GM20431 (cell line): ENCODE measurements around the gene TNFRSF19.

Experiments
- in situ Hi-C: fragments of 300-500 bp; cut with MseI, MboI; formaldehyde crosslinking; loops from one replicate; pipeline ENCODE4 v1.15.0; 2020; ENCODE audit warnings: low sequenced_read_pairs; ENCODE audit not compliant: unreplicated experiment

The TNFRSF19 gene

DNA sequence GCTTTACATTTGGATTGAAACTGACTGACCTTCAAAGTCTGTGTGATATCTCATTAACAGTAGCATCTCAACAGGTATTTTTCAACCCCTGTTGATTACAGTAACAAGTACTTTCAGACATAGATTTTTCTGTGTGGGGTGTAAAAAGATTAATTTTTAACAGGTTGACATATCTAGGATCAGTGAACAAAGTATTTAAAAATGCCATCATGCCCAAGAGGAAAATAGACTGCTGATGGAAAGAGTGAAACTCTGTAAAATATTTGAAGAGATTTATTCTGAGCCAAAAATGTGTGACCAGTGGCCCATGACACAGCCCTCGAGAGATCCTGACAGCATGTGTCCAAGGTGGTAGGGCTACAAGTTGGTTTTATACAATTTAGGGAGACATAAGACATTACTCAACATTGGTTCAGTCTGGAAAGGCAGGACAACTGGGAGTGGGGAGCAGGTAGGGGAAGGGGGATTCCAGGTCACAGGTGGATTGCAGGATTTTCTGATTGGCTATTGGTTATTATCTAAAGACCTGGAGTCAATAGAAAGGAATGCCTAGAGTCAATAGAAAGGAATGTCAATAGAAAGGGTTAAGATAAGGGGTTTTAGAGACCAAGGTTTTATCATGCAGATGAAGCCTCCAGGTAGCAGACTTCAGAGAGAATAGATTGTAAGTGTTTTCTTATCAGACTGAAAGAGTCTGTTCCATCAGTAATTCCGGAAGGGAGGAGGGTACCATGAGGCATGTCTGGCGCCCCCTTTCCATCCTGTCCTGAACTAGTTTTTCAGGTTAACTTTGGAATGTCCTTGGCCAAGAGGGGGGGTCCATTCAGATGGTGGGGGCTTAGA is 29.1 kb downstream of the TNFRSF19 start:
- in situ Hi-C loops = loop anchor here (25.0 kb wide), 1 partner anchor 263 kb away; no protein-coding TSS in a partner anchor

DNA sequence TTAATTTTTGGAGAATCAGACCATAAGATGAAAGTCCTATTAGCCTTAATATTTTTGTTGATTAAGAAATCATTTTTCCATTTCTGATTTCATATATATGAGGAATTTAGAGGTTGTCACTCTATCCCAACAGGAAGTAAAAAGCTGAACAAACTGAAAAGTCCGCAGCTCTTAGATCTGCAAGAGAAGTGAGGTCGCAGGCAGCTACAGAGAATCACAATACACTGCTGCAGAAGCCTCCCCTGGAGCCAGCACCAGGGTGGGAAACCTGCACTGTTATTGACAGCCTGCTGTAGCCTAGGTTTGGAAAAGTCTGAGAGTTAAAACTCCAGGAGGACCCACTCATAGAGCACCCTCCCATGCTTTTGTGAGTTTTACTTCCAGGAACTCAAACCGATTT is 29.9 kb downstream of the TNFRSF19 start:
- in situ Hi-C loops = no loop called here

DNA sequence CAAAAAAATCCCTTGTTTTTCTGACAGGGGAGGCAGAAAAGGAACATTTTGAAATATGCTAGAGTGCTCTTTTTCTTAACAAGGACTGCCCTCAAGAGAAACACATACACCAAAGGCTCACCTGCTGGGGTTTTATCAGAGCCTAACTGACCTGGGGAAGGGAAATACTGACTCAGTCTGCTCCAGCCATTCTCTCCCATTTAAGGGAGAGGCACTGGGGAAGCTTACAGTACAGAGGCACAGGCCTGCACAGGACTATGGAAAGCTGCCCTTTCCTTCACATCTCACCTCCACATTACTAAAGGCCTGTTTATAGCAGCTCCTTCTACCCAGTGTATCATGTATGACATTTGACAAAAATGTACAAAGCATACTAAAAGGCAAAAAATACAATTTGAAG is 30.3 kb downstream of the TNFRSF19 start:
- in situ Hi-C loops = no loop called here

DNA sequence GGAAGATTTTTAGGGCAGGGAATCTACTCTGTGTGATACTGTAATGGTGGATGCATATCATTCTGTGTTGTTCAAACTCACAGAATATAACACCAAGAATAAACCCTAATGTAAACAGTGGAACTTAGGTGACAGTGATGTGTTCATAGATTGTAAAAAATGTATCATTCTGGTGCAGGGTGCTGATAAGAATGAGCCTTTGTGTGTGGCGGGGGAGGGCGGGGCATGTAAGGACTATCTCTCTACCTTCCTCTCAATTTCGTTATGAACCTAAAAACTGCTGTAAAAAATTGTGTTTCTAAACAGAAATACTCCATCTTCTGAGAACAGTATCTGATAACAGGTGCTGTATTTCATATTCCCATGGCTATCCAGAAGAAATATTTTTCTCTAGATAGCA is 35.6 kb downstream of the TNFRSF19 start:
- in situ Hi-C loops = no loop called here

DNA sequence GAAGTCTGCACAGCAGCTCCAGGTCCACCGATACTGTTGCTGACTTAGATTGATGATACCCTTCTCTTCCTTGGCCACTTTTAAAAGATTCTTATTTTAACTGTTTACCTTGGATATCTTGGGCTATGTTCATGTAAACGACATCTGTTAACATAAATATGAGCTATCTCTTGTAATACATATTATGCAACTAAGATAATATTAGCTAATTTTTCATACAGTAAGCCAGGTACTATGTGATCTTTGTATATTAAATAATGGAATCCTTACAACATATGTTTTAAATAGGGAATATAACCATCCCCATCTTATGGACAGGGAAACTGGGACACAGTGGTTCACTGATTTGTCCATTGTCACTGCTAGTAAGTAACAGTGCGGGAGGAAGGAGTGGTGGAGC is 37.9 kb downstream of the TNFRSF19 start:
- in situ Hi-C loops = no loop called here

DNA sequence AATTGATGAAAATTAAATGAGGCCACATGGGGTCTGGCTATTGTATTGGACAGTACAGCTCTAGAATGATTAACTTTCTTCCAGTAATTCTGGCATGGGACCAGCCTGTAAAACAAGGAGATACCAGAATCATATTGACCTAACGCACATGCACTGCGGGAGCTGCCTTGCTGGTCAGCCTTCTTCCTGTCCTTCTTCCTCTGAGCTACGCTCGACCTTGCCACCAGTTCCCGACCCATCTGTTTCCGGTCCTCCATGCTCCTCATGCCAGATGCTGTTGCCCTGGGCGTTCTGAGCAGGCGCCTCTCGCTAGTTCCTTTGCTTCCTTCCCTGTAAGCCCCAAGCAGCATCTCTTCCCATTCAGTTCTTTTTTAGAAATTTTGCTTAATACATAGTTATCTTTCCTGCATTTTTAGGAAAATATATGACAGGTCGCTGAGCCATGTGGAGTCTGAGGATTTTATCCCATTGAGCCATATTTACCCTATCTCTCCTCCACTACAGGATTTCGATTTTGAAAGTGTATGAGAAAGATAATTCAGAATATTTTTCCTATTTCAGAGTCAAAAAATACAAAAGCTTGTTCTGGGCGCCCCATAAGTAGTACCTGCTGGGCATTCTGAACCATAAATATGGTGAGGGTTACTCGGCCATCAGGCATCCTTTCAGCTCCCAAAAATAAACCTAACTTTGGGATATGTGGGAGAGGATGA is 38.6 kb downstream of the TNFRSF19 start:
- in situ Hi-C loops = no loop called here

DNA sequence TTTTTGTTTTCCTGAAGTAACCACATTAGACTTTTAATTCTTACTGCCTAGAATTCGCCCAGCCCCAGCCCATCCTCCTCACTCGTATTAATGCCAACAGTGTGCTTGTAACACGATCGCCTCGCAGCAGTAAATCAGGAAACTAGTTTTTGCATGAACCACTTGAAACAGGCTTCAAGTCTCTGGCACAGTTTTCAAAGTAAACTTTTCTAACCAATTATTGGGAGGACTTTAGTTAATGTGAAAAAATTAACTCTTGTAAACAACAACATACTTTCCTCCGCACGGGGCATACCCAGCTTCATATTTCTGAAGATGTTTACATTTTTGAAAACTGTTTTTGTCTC is 39.2 kb downstream of the TNFRSF19 start:
- in situ Hi-C loops = no loop called here

DNA sequence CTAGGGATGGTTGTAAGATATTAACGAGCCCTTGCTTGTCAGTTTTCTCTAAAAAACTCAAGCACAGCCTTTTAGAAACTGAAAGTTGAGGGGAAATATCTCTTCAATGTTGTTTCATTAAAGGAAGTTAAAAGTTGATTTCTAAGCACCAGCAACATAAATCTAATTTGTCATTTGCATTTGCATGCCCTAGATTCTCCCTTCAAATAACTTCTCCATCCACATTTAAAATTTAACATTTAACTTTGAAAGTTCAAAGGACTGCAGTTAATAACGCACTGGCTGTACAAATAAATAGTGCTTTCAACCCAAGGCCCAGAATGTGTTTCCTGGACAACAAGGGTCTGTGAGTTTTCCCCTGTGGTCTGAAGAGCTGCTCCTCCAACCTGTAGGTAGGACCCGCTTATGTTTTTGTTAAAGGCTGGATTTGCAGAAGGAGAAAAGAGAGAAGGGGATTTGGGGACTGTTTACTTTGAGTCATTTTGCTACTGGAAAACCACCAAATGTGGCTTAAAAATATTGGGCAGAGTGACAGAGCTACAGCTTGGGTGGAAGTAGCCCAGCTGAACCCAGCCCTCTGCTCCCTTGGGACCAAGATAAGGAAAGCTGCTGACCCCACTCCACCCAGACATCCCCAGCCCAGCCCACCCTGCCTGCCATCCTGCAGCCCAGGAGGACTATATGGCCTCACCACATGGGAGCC is 39.8 kb downstream of the TNFRSF19 start:
- in situ Hi-C loops = no loop called here

DNA sequence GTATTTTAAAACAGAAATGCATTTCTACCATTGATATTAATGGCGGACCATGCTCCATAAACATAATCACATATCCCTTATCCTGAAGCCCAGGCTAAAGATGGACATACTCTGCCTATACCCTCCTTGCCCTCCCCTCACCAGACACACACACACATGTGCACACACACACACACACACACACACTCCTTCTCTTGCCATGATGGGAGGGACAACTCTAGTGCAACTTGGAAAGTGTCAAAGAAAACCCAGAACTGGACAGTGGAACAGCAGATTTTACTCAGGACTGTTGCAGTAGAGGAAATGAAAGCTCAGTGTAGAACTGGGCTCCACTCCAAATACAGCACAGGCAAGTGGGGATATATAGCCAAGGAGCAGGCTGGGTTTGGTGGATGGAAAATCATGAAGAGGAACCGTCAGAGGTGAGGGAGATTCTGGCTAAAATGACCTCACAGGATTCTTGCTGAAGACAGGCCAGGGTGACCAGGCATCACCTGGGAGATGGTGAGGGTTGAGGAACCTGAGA is 40.8 kb downstream of the TNFRSF19 start:
- in situ Hi-C loops = no loop called here

DNA sequence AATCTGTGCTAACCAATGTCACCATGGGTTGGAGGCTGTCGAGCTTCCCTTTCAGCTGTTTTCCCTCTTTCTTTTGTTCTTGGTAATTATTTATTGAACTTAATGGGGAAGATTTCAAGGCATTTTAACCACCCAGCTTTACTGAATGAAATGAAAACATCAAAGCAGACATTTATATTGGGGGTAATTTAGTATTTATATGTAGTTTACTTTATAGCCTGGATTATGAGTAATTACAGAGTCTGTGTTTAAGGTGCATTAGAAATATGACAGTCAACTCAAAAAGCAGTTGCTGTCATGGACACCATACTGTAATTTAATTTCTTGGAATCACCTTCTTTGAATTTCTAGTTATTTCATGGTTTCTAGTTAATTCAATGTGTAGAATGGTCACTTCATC is 42.0 kb downstream of the TNFRSF19 start:
- in situ Hi-C loops = no loop called here

DNA sequence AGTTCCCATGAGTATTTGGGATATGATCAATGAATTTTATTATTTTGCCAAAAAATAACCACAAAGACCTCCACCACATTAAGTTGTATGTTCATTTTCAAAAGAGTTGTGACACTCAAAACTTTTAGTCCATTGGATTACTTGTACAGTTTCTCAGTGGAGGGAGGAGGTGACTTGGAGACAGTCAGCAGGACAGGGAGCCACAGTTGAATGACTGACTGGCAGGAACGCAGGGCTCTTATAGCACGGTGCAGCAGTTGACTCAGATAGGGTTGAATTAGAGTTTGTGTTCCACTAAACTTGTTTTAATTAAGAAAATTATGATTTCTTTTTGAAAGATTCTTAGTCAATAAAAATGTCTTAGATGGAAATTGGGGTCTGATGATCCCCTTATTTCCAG is 42.5 kb downstream of the TNFRSF19 start:
- in situ Hi-C loops = no loop called here

DNA sequence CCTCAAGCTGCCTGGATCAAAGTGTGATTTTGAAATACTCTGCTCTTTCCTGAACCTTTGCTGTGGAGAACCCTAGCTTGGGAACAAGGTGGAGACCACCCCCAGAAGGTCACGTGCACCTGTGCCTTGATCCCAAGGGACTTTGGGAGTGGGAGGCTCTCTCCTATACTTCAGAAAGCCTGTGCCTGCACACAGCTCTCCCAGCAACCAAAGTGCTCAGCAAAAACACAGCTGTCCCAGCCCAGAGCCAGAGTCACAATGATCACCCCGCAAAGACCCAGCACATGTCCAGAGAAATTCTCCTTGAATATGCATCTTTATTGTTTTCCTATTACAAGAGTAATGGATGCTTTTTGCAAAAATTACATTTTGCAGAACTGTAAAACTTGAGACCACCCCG is 43.4 kb downstream of the TNFRSF19 start:
- in situ Hi-C loops = no loop called here

DNA sequence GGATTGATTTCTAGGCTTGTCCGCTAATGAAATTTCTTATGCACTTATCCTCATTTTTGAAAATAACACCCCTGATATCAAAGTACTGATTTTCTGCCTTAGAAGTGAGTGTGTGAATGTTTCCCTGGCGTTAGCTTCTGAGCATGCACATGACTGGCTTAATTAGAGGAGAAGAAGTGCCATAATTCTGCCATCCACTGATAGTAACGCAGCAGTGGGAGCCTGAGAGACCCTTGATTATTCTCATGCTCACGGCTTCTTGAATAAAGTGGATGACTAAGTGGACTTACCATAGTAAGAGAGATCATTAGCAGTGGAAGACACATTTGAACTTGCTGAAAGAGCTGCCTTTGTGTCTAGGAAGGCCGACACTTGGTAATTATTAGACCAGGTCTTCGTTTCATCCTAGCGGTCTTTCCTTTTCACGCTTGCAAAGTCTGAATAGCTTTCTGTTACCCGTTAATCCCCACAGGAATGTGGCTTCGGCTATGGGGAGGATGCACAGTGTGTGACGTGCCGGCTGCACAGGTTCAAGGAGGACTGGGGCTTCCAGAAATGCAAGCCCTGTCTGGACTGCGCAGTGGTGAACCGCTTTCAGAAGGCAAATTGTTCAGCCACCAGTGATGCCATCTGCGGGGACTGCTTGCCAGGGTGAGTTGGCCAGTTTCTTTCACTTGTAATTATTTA is 45.3 kb downstream of the TNFRSF19 start:
- in situ Hi-C loops = no loop called here

DNA sequence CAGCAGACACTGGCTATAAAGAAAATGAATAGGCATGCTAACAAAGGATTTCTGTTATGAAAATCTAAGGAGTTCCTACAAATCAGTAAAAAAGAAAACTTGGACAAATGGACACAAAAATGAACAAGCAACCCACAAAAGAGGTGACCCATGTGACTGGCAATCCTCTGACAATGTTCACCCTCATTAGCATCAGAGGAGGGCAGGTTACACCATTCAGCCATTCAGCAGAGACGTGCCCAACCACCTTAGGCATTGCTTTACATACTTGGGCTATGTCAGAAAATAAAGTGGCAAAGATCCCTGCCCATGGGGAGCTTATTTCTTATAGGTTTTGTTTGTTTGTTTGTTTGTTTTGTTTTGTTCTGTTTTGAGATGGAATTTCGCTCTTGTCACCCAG is 46.0 kb downstream of the TNFRSF19 start:
- in situ Hi-C loops = no loop called here

DNA sequence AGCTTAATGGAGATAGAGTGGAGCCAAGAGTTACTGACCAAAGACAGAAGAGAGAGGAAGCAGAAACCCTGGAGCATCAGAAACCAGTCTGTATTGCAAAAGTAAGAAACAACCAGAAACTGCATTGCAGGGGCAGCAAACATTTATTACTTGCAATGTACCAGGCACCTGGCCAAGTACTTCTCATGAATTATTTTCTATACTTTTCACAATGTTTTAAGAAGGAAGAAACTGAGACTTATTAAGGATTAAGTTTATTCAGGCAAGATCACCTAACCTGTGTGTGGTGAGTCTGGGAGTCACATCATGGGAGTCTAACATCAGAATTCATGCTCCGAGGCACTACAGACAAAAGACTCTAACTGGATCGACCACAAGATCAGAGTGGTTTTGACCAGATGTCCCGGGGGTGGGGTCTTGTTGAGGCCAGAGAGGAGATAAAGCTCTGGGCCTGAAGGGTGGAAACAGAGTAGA is 47.4 kb downstream of the TNFRSF19 start:
- in situ Hi-C loops = no loop called here

DNA sequence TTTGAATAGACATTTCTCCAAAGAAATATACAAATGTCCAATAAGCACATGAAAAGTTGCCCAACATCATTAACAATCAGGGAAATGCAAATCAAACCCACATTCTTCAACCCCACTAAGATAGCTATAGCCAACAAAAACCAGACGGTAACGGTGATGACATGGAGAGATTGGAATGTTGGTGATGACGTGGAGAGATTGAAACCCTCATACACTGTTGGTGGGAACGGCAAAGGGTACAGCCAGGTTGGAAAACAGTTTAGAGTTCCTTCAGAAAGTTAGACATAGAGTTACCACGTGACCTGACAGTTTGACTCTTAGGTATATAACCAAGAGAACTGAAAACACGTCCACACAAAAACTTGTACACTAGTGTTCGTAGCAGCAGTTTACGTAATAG is 48.1 kb downstream of the TNFRSF19 start:
- in situ Hi-C loops = no loop called here

DNA sequence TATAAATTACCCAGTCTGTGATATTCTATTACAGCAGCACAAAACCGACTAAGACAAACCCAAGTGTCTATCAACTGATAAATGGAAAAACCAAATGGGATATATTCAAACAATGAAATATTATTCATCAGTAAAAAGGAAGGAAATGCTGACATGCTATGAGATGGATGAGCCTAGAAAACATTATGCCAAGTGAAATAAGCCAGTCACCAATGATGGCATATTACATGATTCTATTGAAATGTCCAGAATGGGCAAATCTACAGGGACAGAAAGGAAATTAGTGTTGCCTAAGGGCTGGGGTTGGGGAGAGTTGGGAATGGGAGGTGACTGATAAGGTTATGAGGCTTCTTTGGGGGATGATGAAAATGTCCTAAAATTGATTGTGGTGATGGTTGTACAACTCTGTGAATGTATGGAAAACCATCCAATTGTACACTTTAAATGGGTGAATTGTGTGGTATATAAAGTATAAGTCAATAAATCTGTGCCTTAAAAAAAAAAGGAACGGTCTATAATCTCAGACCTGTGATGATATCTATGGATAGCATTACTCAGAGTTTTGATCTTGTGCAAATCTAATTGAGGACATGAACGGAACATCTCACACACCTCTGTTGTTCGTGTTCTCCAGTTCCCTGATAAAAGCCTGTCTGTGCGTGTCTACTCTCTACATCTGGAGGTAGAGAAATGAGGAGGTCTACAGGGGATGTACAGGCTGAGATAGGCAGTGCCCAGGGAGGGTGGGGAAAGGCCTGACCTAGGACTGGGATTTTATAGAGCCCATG is 49.0 kb downstream of the TNFRSF19 start:
- in situ Hi-C loops = no loop called here

DNA sequence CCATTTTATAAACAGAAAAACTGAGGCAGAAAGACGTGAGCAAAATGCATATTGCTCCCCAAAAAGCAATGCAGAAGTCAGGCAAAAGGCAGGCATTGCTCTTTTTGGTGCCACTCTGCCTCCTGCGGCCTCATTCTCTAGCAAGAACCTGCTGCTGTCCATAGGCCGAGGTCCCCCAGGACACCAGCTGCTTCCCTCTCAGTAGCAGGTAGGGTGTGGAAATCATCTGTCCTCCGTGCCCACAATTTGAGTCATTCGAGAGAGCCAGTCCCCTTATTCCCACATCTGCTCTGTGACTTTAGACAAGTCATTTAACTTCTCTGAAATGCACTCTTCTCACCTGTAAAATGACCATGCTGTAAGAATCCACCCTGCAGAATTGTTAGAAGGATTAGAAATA is 50.0 kb downstream of the TNFRSF19 start:
- in situ Hi-C loops = no loop called here

DNA sequence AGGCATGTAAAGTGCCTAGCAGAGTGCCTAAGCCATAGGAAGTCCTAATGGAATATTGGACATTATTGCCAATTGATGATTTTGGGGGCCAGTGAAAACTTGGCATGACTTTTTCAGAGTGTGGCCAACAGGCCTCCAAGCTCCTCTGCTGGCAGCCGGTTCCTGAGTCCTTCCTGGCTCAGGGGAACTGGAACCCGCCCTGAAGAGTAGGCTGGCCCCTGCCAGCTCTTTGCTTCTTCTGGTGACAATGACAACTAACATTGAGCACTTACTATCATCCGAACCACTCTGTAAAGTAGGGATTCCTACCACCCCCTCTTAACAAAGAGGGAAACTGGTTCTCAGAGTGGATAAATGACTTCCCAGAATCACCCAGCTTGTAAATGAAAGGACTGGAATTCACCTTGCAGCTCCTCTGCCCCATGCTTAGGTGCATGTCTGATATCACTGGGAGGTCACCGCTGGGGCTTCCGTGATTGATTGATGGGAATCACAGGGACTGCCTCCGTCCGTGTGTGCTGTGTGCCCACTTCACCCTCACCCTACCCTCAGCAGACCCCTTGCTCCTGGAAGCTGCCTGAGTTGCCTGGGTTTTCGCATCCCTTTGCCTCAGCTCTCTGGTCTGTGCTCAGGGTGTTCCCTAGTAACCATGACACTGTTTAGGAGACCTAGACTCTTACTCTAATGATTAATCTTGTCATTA is 50.6 kb downstream of the TNFRSF19 start:
- in situ Hi-C loops = no loop called here
